Measurements from ENCODE around the gene GSG1. TPM values are rescaled to one million over a fixed set of nuclear protein-coding genes. Genes with fewer than 3 reads are reported as not detected.

GSG1 gene
- total RNA-seq, 2 donors from 2014 or later = 0.31 TPM; not detected in 1

- H3K4me3 Mint-ChIP-seq = no peak overlapping the region
- no peaks in the 10 kb centered on the region for H3K36me3 Mint-ChIP-seq (ENCODE audit: low read depth)
- WGBS, 2 experiments (ENCODE audit: insufficient coverage in 1 of 2, insufficient read length in 1 of 2) = 96% methylated on average over 2 of the region's 2 CpGs; no CpG with 5 or more reads in 1 of the 2 experiments
- Histone ChIP-seq H3K27ac (ENCODE audit: low read depth, low read length) (no peak overlapping the region), H3K36me3 (ENCODE audit: control insufficient read depth, insufficient read depth, low read length) (no peaks in the 10 kb centered on the region), H3K4me1 (ENCODE audit: control insufficient read depth, insufficient read depth, low read length) (no peaks in the 10 kb centered on the region), H3K9ac (ENCODE audit: extremely low read depth, low read length, poor library complexity, severe bottlenecking) (no peak overlapping the region), H3K27me3 (ENCODE audit: control insufficient read depth, insufficient read depth, low read length, poor library complexity, severe bottlenecking) (peaks cover 16% of the 10 kb centered on the region), H3K9me3 (ENCODE audit: control insufficient read depth, low read length) (no peaks in the 10 kb centered on the region), H3K4me3 (ENCODE audit: low read length) (no peak overlapping the region)
- no peak for TF ChIP-seq CTCF (conservative IDR thresholded peaks at IDR 0.05)
- H3K27ac Mint-ChIP-seq = no peak overlapping the region
- H3K27me3 Mint-ChIP-seq (ENCODE audit: insufficient read depth) = peaks cover 36% of the 10 kb centered on the region
- H3K4me1 Mint-ChIP-seq = peaks cover 15% of the 10 kb centered on the region
- DNase-seq = no peak
- H3K9me3 Mint-ChIP-seq = no peaks in the 10 kb centered on the region
Measured at GRCh38 chr12:13041224-13041623, 62.2 kb downstream of the GSG1 start.

- Mint-ChIP-seq H3K36me3 (ENCODE audit: low read depth) (no peaks in the 10 kb centered on the region), H3K4me3 (no peak overlapping the region), H3K4me1 (peaks cover 8% of the 10 kb centered on the region), H3K9me3 (no peaks in the 10 kb centered on the region), H3K27me3 (ENCODE audit: insufficient read depth) (peaks cover 28% of the 10 kb centered on the region), H3K27ac (no peak overlapping the region)
- no peak for DNase-seq
- H3K27ac ChIP-seq (ENCODE audit: low read depth, low read length) = no peak overlapping the region
- H3K9me3 ChIP-seq (ENCODE audit: control insufficient read depth, low read length) = no peaks in the 10 kb centered on the region
- H3K27me3 ChIP-seq (ENCODE audit: control insufficient read depth, insufficient read depth, low read length, poor library complexity, severe bottlenecking) = peaks cover 16% of the 10 kb centered on the region
- H3K4me1 ChIP-seq (ENCODE audit: control insufficient read depth, insufficient read depth, low read length) = no peaks in the 10 kb centered on the region
- H3K9ac ChIP-seq (ENCODE audit: extremely low read depth, low read length, poor library complexity, severe bottlenecking) = no peak overlapping the region
- H3K4me3 ChIP-seq (ENCODE audit: low read length) = no peak overlapping the region
- H3K36me3 ChIP-seq (ENCODE audit: control insufficient read depth, insufficient read depth, low read length) = no peaks in the 10 kb centered on the region
- WGBS, 2 experiments (ENCODE audit: insufficient coverage in 1 of 2, insufficient read length in 1 of 2) = 89 to 91% methylated on average over 5 of the region's 5 CpGs
- no peak for TF ChIP-seq CTCF (conservative IDR thresholded peaks at IDR 0.05)
Measured at GRCh38 chr12:13039328-13039956, 64.0 kb downstream of the GSG1 start.

GRCh38 chr12:13038491-13039161 lies 64.8 kb downstream of the GSG1 start:
- no peaks in the 10 kb centered on the region for H3K36me3 Mint-ChIP-seq (ENCODE audit: low read depth)
- WGBS, 2 experiments (ENCODE audit: insufficient coverage in 1 of 2, insufficient read length in 1 of 2) = 93% methylated on average over 2 to 4 of the region's 4 CpGs
- no peak overlapping the region for H3K27ac Mint-ChIP-seq

More at GRCh38 chr12:13038491-13039161, 64.8 kb downstream of the GSG1 start:
- Histone ChIP-seq H3K4me1 (ENCODE audit: control insufficient read depth, insufficient read depth, low read length) (no peaks in the 10 kb centered on the region), H3K36me3 (ENCODE audit: control insufficient read depth, insufficient read depth, low read length) (no peaks in the 10 kb centered on the region), H3K9ac (ENCODE audit: extremely low read depth, low read length, poor library complexity, severe bottlenecking) (no peak overlapping the region), H3K27me3 (ENCODE audit: control insufficient read depth, insufficient read depth, low read length, poor library complexity, severe bottlenecking) (peaks cover 13% of the 10 kb centered on the region), H3K4me3 (ENCODE audit: low read length) (no peak overlapping the region), H3K27ac (ENCODE audit: low read depth, low read length) (no peak overlapping the region), H3K9me3 (ENCODE audit: control insufficient read depth, low read length) (no peaks in the 10 kb centered on the region)
- TF ChIP-seq CTCF (conservative IDR thresholded peaks at IDR 0.05) = no peak
- peaks cover 23% of the 10 kb centered on the region for H3K27me3 Mint-ChIP-seq (ENCODE audit: insufficient read depth)
- no peaks in the 10 kb centered on the region for H3K9me3 Mint-ChIP-seq
- DNase-seq = no peak
- no peak overlapping the region for H3K4me3 Mint-ChIP-seq
- H3K4me1 Mint-ChIP-seq = peaks cover 8% of the 10 kb centered on the region

All from endodermal cell (in vitro differentiated cells).